H1 (cell line): ENCODE results near the gene CCDC144A. TPM values are rescaled to one million over a fixed set of nuclear protein-coding genes. Genes with fewer than 3 reads are reported as not detected.

Experiments used
- CTCF ChIA-PET: fragments of 300-600 bp; sonication (Branson Sonifier 250); formaldehyde crosslinking; loops from one replicate; lab custom pipeline; 2021; ENCODE audit not compliant: partially characterized antibody; lab: Charles Lee
- POLR2A ChIA-PET: fragments of 300-600 bp; sonication (Branson Sonifier 250); formaldehyde crosslinking; loops from one replicate; lab custom pipeline; 2021; ENCODE audit warnings: inconsistent platforms; ENCODE audit not compliant: partially characterized antibody; lab: Charles Lee
- DNase-seq, 2 experiments: peaks; one replicate each; pipeline versions ENCODE4 v3.0.0 to v3.0.0-alpha.2; 2010 to 2022; ENCODE audit warnings: low spot score in 2 of 2, low read depth in 1 of 2, mixed read lengths in 1 of 2
- FAIRE-seq: peaks from 2 replicates; lab custom pipeline; 2011; peaks lifted over from hg19 to GRCh38; lab: Jason Lieb, UNC
- H2AFZ ChIP-seq: 2 replicates; pipeline ENCODE4 v1.8.1; 2012; ENCODE audit warnings: low read length, inconsistent platforms
- H2AK5ac ChIP-seq: 2 replicates; pipeline ENCODE4 v1.6.1; 2013; ENCODE audit warnings: low read depth, low read length
- H2BK120ac ChIP-seq: replicated peaks from 2 replicates; pipeline ENCODE3; 2013; ENCODE audit warnings: low read depth, low read length, inconsistent platforms
- H2BK12ac ChIP-seq: 2 replicates; pipeline ENCODE4 v1.6.1; 2013; ENCODE audit warnings: low read depth, low read length
- H2BK15ac ChIP-seq: 2 replicates; pipeline ENCODE4 v1.6.1; 2013; ENCODE audit warnings: low read length
- H2BK20ac ChIP-seq: 2 replicates; pipeline ENCODE4 v1.6.1; 2013; ENCODE audit warnings: low read length
- H2BK5ac ChIP-seq: 2 replicates; pipeline ENCODE4 v1.6.1; 2013; ENCODE audit warnings: low read depth, low read length
- H3K14ac ChIP-seq: 2 replicates; pipeline ENCODE4 v1.6.1; 2013; ENCODE audit warnings: inconsistent platforms; ENCODE audit not compliant: insufficient read length
- H3K18ac ChIP-seq: 2 replicates; pipeline ENCODE4 v1.6.1; 2013; ENCODE audit warnings: low read length; ENCODE audit errors: extremely low read depth
- H3K23ac ChIP-seq: 2 replicates; pipeline ENCODE4 v1.6.1; 2013; ENCODE audit warnings: inconsistent platforms; ENCODE audit not compliant: insufficient read length
- H3K23me2 ChIP-seq: 2 replicates; pipeline ENCODE4 v1.6.1; 2013; ENCODE audit warnings: low read depth, low read length
- H3K27ac ChIP-seq: 2 replicates; pipeline ENCODE4 v1.6.1; 2011; ENCODE audit warnings: low read depth, low read length, inconsistent platforms
- H3K27me3 ChIP-seq, 4 experiments: replicated peaks in 1 of 4; 1 replicate in 1 of 4; 2 replicates in 3 of 4; pipeline versions ENCODE4 v1.6.1 to v1.8.1; 2011 to 2013; ENCODE audit warnings: low read length in 3 of 4, mild to moderate bottlenecking in 3 of 4, inconsistent platforms in 2 of 4, mixed read lengths in 2 of 4, moderate library complexity in 1 of 4; ENCODE audit not compliant: control insufficient read depth in 3 of 4, insufficient read depth in 3 of 4; ENCODE audit errors: extremely low read depth in 1 of 4
- H3K36me3 ChIP-seq, 4 experiments: 2 replicates each; pipeline versions ENCODE4 v1.6.1 to v1.8.1; 2011 to 2013; ENCODE audit warnings: mild to moderate bottlenecking in 4 of 4, low read length in 3 of 4, moderate library complexity in 2 of 4, control low read depth in 1 of 4, inconsistent platforms in 1 of 4; ENCODE audit not compliant: insufficient read depth in 4 of 4, control insufficient read depth in 2 of 4
- H3K4ac ChIP-seq: replicated peaks from 2 replicates; pipeline ENCODE3; 2013; ENCODE audit warnings: low read length, low read depth, mixed read lengths, inconsistent platforms; ENCODE audit not compliant: insufficient read length
- H3K4me1 ChIP-seq, 4 experiments: replicated peaks in 1 of 4; 1 replicate in 1 of 4; 2 replicates in 3 of 4; pipeline versions ENCODE4 v1.6.1 to v1.8.1; 2011 to 2013; ENCODE audit warnings: low read length in 3 of 4, inconsistent platforms in 2 of 4, mixed read lengths in 1 of 4; ENCODE audit not compliant: insufficient read depth in 4 of 4, control insufficient read depth in 3 of 4
- H3K4me2 ChIP-seq, 2 experiments: 2 replicates each; pipeline versions ENCODE4 v1.6.1 to v1.8.1; 2011 to 2013; ENCODE audit warnings: low read depth in 2 of 2, low read length in 2 of 2, control low read depth in 1 of 2, inconsistent platforms in 1 of 2, mild to moderate bottlenecking in 1 of 2; ENCODE audit not compliant: insufficient read depth in 1 of 2
- H3K4me3 ChIP-seq, 4 experiments: fragments of 200-600, 300-600 bp in 1 of 4; sonication (generic), shearing (Covaris generic), sonication (Bioruptor Twin) in 1 of 4; 2 replicates each; pipeline versions ENCODE4 v1.5.1 to v1.8.1; 2011 to 2016; ENCODE audit warnings: low read length in 4 of 4, low read depth in 3 of 4, control low read depth in 2 of 4, inconsistent platforms in 2 of 4, mild to moderate bottlenecking in 2 of 4, mixed read lengths in 1 of 4, moderate library complexity in 1 of 4; ENCODE audit not compliant: insufficient read depth in 2 of 4; ENCODE audit errors: extremely low read depth in 1 of 4
- H3K56ac ChIP-seq: replicated peaks from 2 replicates; pipeline ENCODE3; 2013; ENCODE audit warnings: low read depth, mild to moderate bottlenecking, mixed read lengths, low read length, inconsistent platforms; ENCODE audit not compliant: insufficient read length
- H3K79me1 ChIP-seq: 2 replicates; pipeline ENCODE4 v1.6.1; 2013; ENCODE audit warnings: low read depth, low read length, control low read depth
- H3K79me2 ChIP-seq, 2 experiments: 2 replicates each; pipeline versions ENCODE4 v1.6.1 to v1.8.1; 2012 to 2013; ENCODE audit warnings: low read length in 2 of 2, mild to moderate bottlenecking in 2 of 2, inconsistent platforms in 1 of 2; ENCODE audit not compliant: insufficient read depth in 2 of 2, control insufficient read depth in 1 of 2
- H3K9ac ChIP-seq, 4 experiments: replicated peaks in 1 of 4; 1 replicate in 1 of 4; 2 replicates in 3 of 4; pipeline versions ENCODE4 v1.6.1 to v1.8.1; 2011 to 2013; ENCODE audit warnings: low read depth in 3 of 4, low read length in 3 of 4, control low read depth in 2 of 4, mild to moderate bottlenecking in 2 of 4, moderate library complexity in 2 of 4, inconsistent platforms in 1 of 4; ENCODE audit errors: extremely low read depth in 1 of 4
- H3K9me3 ChIP-seq, 2 experiments: 2 replicates each; pipeline versions ENCODE4 v1.6.1 to v1.8.1; 2012 to 2013; ENCODE audit warnings: mild to moderate bottlenecking in 2 of 2, moderate library complexity in 2 of 2, control low read depth in 1 of 2, inconsistent platforms in 1 of 2, low read depth in 1 of 2, low read length in 1 of 2, mixed read lengths in 1 of 2; ENCODE audit not compliant: insufficient read depth in 2 of 2
- H4K20me1 ChIP-seq, 2 experiments: replicated peaks in 1 of 2; 2 replicates each; pipeline versions ENCODE3 to v1.8.1; 2011 to 2013; ENCODE audit warnings: inconsistent platforms in 2 of 2, low read length in 2 of 2, mild to moderate bottlenecking in 1 of 2; ENCODE audit not compliant: insufficient read depth in 2 of 2, control insufficient read depth in 1 of 2
- H4K5ac ChIP-seq: 2 replicates; pipeline ENCODE4 v1.6.1; 2013; ENCODE audit warnings: low read length, low read depth, mixed read lengths, inconsistent platforms; ENCODE audit not compliant: insufficient read length
- H4K8ac ChIP-seq: 2 replicates; pipeline ENCODE4 v1.8.0; 2013; ENCODE audit warnings: mild to moderate bottlenecking, moderate library complexity, low read length, inconsistent platforms; ENCODE audit not compliant: insufficient read depth; ENCODE audit errors: extremely low read depth
- H4K91ac ChIP-seq: replicated peaks from 2 replicates; pipeline ENCODE3; 2013; ENCODE audit warnings: low read length, mixed read lengths, inconsistent platforms; ENCODE audit not compliant: insufficient read length
- ASH2L ChIP-seq: fragments of 200-600, 300-600 bp; sonication (generic); IDR thresholded peaks from one replicate; pipeline ENCODE4 v1.7.1; 2017; ENCODE audit warnings: low read length
- CBX8 ChIP-seq: fragments of 300-800, 300-1000 bp; sonication (generic); IDR thresholded peaks from 2 replicates; pipeline ENCODE4 v1.7.1; 2016; ENCODE audit warnings: low read depth, low read length, borderline replicate concordance
- CHD2 ChIP-seq: IDR thresholded peaks from 2 replicates; pipeline ENCODE4 v1.6.1; 2012; ENCODE audit warnings: low read length, improper control_type of control experiment
- CREB1 ChIP-seq: IDR thresholded peaks from 2 replicates; pipeline ENCODE4 v1.6.1; 2012; ENCODE audit warnings: inconsistent platforms
- EZH2 ChIP-seq: fragments of 200-600 bp; sonication (generic); IDR thresholded peaks from 2 replicates; pipeline ENCODE4 v1.7.1; 2012; ENCODE audit warnings: low read depth, mild to moderate bottlenecking, moderate library complexity, low read length, inconsistent platforms; ENCODE audit not compliant: severe bottlenecking
- HDAC6 ChIP-seq: IDR thresholded peaks from one replicate; pipeline ENCODE4 v1.7.1; 2012; ENCODE audit warnings: low read depth, mild to moderate bottlenecking, inconsistent platforms, low read length, moderate library complexity
- RFX5 ChIP-seq: IDR thresholded peaks from 2 replicates; pipeline ENCODE4 v1.6.1; 2011; ENCODE audit warnings: low read depth, low read length, improper control_type of control experiment, borderline replicate concordance
- WGBS, 2 experiments: shearing (Covaris generic) in 1 of 2; methylation state at CpG; one replicate each; pipeline versions ENCODE4 v1.1.6 to v1.1.7; 2013 to 2015; ENCODE audit warnings: low lambda C conversion rate in 2 of 2, mixed read lengths in 2 of 2, inconsistent platforms in 1 of 2, low coverage in 1 of 2, missing lambda C conversion rate in 1 of 2; ENCODE audit not compliant: insufficient replicate concordance in 2 of 2, insufficient coverage in 1 of 2, insufficient read length in 1 of 2; ENCODE audit errors: extremely low coverage in 1 of 2, missing lambda C conversion rate in 1 of 2; 5-methylcytosine and 5-hydroxymethylcytosine counted together
- polyA plus RNA-seq, 7 experiments: library from polyadenylated mRNA; depleted of rRNA in 3 of 7; stranded (reverse) in 5 of 7; unstranded in 2 of 7; fragments of >200 nt in 5 of 7; fragments of 200-250 nt in 2 of 7; gene quantifications; 1 replicate in 5 of 7; 2 replicates in 1 of 7; 4 replicates in 1 of 7; pipeline versions ENCODE4 v1.2.1 to v1.2.3, GENCODE V29; 2011 to 2013; ENCODE audit warnings: missing spikeins in 2 of 7, mixed read lengths in 2 of 7
- total RNA-seq: library from RNA; stranded (reverse); fragmentation: NEBNext Ultra II Directional; extraction: Animal tissue kit (Norgen Biotek cat#: 25700); gene quantifications from 2 replicates; pipeline ENCODE4 v1.2.1, GENCODE V29; 2021
- TF ChIP-seq, protein P1 (sequence below): IDR thresholded peaks from 2 replicates; pipeline ENCODE4 v1.6.1; 2012; ENCODE audit warnings: low read length, inconsistent platforms

CCDC144A gene
- total and polyA plus RNA-seq, 2 of the 8 experiments (the other 6 are each of a cell fraction or from before 2014, with no cell fraction given), result 0.35 to 1.7 TPM

DNA sequence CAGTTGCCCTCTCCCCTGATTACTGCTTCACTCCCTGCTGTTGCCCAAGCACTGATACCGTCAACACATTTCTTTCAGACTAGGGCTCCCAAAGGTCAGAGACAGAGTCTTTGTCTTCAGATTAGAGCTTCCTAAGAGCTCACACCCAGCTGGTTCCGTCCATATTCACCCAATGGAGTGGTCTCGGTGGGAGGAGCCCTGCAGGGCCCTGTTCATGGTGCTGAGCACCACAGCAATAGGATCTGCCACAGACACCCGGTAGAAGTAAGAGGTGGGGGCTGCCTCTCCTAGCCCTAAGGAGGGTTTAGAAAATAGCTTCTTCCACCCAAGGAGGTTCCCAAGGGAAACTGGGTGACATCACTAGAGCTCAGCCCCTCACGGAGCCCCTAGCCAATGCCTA, 128.3 kb downstream of the CCDC144A start:
- ChIA-PET CTCF (no interaction called here), POLR2A (no interaction called here)
- Histone ChIP-seq H4K20me1 (no peaks in the 10 kb centered on the region), H2AK5ac (no peak overlapping the region), H2BK15ac (no peak overlapping the region), H3K18ac (no peak overlapping the region), H2BK20ac (no peak overlapping the region), H3K23me2 (no peaks in the 10 kb centered on the region), H3K4me2 (no peak overlapping the region), H3K56ac (no peak overlapping the region), H3K9me3 (no peaks in the 10 kb centered on the region), H3K27me3 (no peaks in the 10 kb centered on the region), H2BK5ac (no peak overlapping the region), H3K4me3 (no peak overlapping the region), H2BK12ac (no peak overlapping the region), H3K23ac (no peak overlapping the region), H3K9ac (no peak overlapping the region), H2AFZ (no peak overlapping the region), H3K79me2 (no peaks in the 10 kb centered on the region), H3K79me1 (no peaks in the 10 kb centered on the region), H4K8ac (no peak overlapping the region), H3K36me3 (no peaks in the 10 kb centered on the region), H3K4me1 (no peaks in the 10 kb centered on the region; a peak in 2 of 7 replicates), H4K5ac (no peak overlapping the region), H3K14ac (no peak overlapping the region), H2BK120ac (no peak overlapping the region), H3K4ac (no peak overlapping the region), H4K91ac (no peak overlapping the region), H3K27ac (no peak overlapping the region)
- TF ChIP-seq CHD2, result no peak
- TF ChIP-seq EZH2, result no peak
- TF ChIP-seq CREB1, result no peak
- TF ChIP-seq, protein P1, sequence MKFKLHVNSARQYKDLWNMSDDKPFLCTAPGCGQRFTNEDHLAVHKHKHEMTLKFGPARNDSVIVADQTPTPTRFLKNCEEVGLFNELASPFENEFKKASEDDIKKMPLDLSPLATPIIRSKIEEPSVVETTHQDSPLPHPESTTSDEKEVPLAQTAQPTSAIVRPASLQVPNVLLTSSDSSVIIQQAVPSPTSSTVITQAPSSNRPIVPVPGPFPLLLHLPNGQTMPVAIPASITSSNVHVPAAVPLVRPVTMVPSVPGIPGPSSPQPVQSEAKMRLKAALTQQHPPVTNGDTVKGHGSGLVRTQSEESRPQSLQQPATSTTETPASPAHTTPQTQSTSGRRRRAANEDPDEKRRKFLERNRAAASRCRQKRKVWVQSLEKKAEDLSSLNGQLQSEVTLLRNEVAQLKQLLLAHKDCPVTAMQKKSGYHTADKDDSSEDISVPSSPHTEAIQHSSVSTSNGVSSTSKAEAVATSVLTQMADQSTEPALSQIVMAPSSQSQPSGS, result no peak
- no peak for TF ChIP-seq RFX5
- TF ChIP-seq CBX8, result no peak
- no peak for TF ChIP-seq HDAC6
- TF ChIP-seq ASH2L, result no peak
- FAIRE-seq (no peak), DNase-seq (no peak)
- WGBS, 2 experiments, result 84% methylated on average over 3 of the region's 5 CpGs; no CpG with 5 or more reads in 1 of the 2 experiments
